ENCODE data around the gene ARHGEF7.

Gene ARHGEF7

DNA sequence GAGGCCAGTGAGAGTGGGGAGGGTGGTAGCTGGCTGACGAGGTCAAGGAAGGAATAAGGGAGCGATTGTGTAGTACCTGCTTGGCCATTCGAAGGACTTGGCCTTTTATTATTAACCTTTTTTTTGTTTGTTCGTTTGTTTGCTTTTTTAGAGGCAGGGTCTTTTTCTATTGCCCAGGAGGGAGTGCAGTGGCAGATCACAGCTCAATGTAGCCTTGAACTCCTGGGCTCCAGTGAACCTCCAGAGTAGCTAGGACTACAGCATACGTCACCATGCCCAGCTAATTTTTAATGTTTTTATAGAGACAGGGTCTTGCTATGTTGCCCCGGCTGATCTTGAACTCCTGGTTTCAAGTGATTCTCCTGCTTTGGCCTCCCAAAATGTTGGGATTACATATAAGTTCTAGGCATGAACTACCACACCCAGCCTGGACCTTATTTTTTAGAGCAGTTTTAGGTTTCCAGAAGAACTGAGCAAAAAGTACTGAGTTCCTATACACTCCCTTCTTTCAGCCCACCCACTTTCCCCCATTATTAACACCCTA, 25.5 kb downstream of the ARHGEF7 start:
- no peak for DNase-seq

GRCh38 chr13:111142472-111142871, 27.4 kb downstream of the ARHGEF7 start:
- no peak for DNase-seq

DNA sequence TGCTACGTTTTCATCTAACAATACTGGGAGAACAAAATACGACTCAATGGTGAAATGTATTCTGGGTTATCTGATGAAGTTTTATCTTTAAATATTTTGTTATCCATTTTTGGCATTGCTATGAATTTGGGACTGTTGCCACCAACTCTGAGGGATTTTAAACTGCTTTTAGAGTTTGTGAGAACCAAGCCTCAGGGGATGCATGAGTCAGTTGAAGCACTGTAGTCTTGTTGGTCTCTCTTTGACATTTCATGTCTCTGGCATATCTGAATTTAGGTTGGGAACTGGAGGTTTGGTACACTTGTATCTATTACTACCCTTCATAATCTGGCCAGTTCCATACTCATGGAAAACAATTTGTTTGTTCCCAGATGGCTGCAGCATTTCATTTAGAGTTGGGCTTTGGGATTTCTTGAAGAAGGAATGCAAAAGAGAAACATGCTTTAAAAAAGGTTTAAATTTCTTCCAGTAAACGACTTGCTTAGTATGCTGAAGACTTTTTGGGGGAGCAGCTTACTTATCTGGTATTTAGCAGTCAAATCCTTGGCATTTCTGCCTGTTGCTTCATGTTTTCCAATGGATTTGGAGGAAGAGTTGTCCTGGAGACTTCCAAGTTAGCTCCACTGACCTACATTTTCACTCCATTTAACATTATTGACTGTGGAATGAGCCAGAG, 28.9 kb downstream of the ARHGEF7 start:
- DNase-seq: peak; percentile 18

DNA sequence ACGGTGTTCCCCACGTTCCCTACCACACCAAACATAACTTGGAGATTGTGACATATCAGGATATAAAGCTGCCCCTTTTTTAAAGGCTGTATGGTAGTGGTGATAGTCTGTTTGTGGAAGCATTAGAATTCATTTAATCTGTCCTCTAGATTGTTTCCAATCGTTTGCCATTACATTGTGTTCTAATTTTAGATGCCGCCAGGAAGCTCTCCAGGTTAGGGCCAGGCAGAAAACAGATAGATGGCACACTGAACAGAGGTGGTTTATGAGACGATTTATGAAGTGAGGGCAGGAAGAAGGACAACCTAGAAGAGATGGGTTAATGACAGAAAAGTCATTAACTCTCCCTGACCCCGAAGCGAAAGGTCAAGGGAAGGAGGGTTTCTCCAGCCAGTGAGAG, 30.0 kb downstream of the ARHGEF7 start:
- no peak for DNase-seq

DNA sequence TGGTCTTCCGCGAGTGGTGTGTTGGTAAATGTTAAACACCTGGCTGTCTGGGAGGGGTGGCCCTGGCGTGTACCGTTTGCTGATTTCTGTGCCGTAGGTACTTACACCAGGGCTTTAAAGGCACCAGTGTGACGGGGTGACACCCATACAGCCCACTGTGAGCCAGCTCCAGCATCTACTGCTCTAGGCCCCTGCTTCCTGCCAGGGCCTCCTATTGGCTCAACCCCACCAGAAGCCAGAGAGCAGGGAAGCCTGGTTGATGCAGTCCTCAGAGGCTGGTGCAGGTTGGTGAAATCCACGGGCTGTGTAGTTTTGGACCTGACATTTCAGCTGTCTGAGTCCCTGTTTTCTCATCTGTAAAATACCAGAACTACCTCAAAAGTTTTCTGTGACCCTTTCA, 30.4 kb downstream of the ARHGEF7 start:
- DNase-seq: no peak

GRCh38 chr13:111152844-111153243, 37.7 kb downstream of the ARHGEF7 start:
- DNase-seq: no peak

- peak; percentile 90 for DNase-seq
Observed at GRCh38 chr13:111153279-111153976, 38.3 kb downstream of the ARHGEF7 start.

DNA sequence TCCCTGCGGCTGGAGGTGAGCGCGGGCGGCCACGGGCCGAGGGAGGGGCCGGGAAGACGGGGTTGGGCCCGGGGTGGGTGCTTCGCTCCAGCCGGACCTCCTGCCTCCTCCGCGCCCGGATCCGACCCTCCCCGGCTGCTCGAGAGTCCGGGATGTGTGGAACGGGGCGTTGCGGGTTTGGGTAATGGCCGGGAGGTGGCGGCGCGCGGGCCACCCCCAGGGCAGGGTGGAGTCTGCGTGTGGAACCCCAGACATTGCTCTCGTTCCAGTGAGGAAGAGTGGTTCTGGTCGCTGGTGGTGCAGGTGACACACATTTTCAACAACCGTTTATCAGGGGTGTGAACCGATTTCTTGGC, 38.8 kb downstream of the ARHGEF7 start:
- DNase-seq: peak; percentile 32

DNA sequence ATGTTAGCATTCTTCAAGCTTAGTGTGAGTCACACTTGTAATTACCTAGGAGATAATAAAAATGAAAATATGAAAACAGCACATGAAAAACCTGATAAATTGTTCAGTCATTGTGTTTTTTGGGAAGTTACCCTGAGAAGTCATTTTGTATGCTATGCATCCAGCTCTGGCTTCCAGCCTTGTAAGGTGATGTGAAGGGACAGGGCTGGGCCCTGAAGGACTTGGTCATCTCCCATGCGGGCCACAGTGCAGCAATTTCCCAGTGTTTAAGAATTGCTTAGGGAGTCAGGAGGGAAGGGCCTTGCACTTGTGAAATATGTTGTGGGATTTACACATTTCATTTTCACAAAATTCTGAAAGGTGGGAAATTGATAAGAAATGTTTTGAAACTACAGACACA, 41.3 kb downstream of the ARHGEF7 start:
- no peak for DNase-seq

- DNase-seq: no peak
Observed at GRCh38 chr13:111158136-111158805, 43.2 kb downstream of the ARHGEF7 start.

DNA sequence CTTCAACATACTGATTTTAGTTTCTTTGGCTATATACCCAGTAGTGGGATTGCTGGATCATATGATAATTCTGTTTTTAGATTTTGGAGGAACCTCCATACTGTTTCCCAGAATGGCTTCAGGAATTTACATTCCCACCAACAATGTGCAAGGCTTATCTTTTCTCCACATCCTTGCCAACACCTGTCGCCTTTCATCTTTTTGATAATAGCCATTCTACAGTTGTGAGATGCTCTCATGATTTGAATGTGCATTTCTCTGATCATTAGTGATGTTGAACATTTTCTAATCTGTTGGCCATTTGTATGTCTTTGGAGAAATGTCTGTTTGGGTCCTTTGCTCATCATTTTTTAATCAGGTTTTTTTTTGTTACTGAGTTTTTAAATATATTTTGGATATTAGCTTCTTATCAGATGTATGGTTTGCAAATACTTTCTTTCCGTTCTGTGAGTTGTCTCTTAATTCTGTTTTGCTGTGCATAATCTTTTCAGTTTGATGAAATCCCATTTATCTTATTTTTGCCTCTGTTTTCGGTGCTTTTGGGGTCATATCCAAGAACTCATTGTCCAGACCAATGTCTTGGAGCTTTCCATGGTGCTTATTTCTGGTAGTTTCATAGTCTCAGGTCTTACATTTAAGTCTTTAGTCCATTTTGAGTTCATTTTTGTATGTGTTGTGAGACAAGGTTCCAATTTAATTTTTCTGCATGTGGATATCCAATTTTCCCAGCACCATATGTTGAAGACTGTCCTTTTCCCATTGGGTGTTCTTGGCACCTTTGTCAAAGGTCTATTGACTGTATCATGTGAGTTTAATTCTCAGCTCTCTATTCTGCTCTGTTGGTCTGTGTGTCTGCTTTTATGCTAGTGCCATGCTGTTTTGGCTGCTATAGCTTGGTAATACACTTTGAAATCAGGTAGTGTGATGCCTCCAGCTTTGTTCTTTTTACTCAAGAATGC, 44.5 kb downstream of the ARHGEF7 start:
- DNase-seq: no peak

DNA sequence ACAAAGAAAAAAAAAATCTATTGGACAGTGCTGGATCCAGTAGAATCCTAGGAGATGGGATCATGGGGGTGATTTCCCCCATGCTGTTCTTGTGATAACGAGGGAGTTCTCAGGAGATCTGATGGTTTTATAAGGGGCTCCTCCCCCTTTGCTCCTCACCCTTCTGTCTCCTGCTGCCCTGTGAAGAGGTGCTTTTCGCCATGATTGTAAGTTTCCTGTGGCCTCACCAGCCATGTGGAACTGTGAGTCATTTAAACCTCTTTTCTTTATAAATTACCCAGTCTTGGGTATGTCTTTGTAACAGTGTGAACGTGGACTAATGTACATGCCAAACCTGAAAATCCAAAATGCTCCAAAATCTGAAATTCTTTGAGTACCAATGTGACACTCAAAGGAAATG, 45.5 kb downstream of the ARHGEF7 start:
- no peak for DNase-seq

DNA sequence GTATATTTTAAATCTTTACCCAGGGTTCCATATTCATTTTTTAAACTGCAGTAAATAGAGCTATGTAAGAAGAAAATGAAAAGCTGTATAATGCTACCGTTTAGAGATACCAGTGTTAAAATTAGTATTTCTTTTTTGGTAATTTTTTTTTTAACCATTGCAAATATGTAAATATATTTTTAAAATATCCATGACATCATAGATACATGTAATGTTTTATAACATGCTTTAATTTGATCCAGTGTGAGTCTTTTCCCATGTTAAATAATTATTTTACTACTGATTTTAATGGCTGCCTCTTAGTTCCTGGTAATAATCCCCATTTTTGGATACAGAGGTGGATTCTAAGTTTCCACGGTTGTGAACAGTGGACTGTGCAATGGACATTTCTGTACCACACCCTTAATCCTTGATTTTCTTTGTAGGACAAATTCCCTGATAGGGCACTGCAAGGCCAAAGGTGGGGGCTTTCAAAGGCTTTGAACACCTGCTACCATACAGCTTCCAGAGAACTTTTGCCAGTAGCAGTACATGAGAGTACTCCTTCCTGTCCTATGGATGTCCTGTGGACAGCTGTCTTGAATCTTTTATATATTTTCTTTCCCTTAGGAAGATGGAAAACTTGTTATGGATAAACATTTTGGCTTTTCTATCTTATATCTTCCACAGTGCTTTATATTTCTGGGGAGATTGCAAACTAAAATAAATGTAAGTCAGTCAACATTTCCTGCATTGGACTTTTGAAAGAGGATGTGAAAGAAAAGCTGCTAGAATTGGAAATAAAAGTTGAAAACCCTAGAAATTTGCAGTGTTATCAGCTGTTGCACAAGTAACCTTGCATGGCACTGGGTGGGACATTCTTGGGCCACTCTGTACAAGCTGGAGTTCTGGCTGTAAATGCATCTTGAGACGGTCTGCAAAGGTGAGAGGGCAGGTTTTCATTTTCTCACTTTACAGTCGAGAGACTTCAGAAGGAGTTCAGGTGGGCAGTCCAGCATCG, 46.8 kb downstream of the ARHGEF7 start:
- DNase-seq: no peak

GRCh38 chr13:111165241-111166010, 50.3 kb downstream of the ARHGEF7 start:
- no peak for DNase-seq

GRCh38 chr13:111166882-111167675, 52.0 kb downstream of the ARHGEF7 start:
- no peak for DNase-seq

DNA sequence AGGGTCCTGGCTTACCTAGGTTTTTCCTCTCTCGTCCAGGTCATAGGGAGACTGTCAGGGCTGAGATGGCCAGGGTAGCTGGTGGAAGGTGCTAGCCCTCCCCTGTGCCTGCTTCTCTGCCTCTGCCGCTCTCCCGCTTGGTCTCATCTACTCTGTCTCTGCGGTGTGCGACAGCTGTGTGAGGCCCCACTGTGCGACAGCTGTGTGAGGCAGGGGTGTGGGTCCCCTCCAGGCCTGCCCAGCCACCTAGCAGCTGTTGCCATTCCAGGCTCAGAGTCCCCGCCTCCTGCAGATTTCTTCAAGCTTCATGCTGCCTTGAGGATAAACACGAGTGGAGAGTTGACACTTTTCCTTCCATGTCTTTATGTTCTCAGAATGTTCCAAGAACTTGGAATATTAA, 53.0 kb downstream of the ARHGEF7 start:
- DNase-seq: no peak

GRCh38 chr13:111171112-111171511, 56.0 kb downstream of the ARHGEF7 start:
- no peak for DNase-seq

GRCh38 chr13:111171629-111172028, 56.5 kb downstream of the ARHGEF7 start:
- DNase-seq: no peak

DNA sequence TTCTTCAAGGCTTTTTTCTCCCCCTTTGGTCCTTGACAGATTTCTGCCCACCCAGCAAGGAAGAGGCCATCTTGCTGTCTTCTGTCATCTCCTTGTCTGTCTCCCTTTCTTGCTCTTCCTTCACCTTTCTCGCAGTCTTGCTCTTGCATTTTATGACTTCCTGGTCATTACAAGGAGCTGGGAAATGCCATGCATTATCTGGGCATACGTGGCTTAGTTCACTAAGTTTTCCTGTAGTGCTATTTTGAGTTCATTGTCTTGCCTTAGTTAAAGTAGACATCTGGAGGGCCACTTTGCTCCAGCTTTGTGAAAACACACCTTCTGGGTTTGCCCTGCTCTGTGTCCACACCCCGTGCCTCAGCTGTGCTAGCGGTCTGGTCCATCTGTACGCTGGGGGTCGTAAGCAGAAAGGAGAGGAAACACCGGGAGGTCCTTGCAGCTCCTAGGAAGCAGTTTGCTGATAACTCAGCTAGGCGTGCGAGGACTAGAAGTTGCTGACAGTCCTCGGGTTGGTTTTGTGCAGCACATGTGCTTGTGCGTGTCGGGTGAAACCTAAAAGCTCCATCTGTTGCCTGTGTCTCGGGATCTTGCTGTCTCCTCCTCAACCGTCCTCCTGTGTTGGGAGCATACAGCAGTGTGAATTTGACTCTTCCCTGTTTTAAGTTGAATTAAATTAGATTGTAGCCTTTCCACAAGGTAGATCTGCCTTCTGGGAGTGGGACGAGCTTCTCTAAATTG, 59.4 kb downstream of the ARHGEF7 start:
- no peak for DNase-seq

Data from fibroblast of upper back skin (primary cell).